Left ventricle myocardium inferior (tissue), 1 donor: ENCODE data around the gene CD300A. TPM values are rescaled to one million over a fixed set of nuclear protein-coding genes. Genes with fewer than 3 reads are reported as not detected.

Source experiments
- DNase-seq: peaks from one replicate; pipeline ENCODE4 v3.0.0-alpha.2; 2020
- H3K27ac ChIP-seq: fragments of 200-600 bp; replicated peaks from 2 replicates; pipeline ENCODE4 v1.8.0; 2021
- H3K27me3 ChIP-seq: fragments of 200-600 bp; 2 replicates; pipeline ENCODE4 v1.8.0; 2021; ENCODE audit warnings: low read depth
- H3K36me3 ChIP-seq: fragments of 200-600 bp; 2 replicates; pipeline ENCODE4 v1.8.0; 2021
- H3K4me1 ChIP-seq: fragments of 200-600 bp; 2 replicates; pipeline ENCODE4 v1.8.0; 2021
- H3K4me3 ChIP-seq: fragments of 200-600 bp; 2 replicates; pipeline ENCODE4 v1.8.0; 2021; ENCODE audit warnings: mild to moderate bottlenecking, moderate library complexity
- H3K9me3 ChIP-seq: fragments of 200-600 bp; replicated peaks from 2 replicates; pipeline ENCODE4 v1.8.0; 2021
- CTCF ChIP-seq: fragments of 200-600 bp; IDR thresholded peaks from 2 replicates; pipeline ENCODE4 v1.8.0; 2021; ENCODE audit warnings: antibody characterized with exemption, mild to moderate bottlenecking, borderline replicate concordance
- intact Hi-C: fragments of 100-400 bp; cut with micrococcal nuclease; formaldehyde crosslinking; loops from one replicate; pipeline ENCODE4 v1.11.0; 2022
- total RNA-seq: library from RNA; stranded (reverse); fragmentation: NEBNext Ultra II Directional; extraction: Animal tissue kit (Norgen Biotek cat#: 25700); gene quantifications from one replicate; pipeline ENCODE4 v1.2.1, GENCODE V29; 2021
- donor health status: DM: no; HTN: yes; CAD: no; lungs with severe emphysema.

The CD300A gene
- total RNA-seq, 1 donor from 2014 or later, result 1.2 TPM

- peaks cover 90% of the 10 kb centered on the region for H3K27me3 ChIP-seq
- no peak overlapping the region for H3K4me3 ChIP-seq
- no peak overlapping the region for H3K27ac ChIP-seq
- intact Hi-C loops, result no loop called here
- no peaks in the 10 kb centered on the region for H3K4me1 ChIP-seq
- H3K36me3 ChIP-seq, result no peaks in the 10 kb centered on the region
- peaks cover 14% of the 10 kb centered on the region for H3K9me3 ChIP-seq
- TF ChIP-seq CTCF, result no peak
- no peak for DNase-seq
These were observed 12.1 kb downstream of the CD300A start for GRCh38 chr17:74478420-74479100.

- no peak for TF ChIP-seq CTCF
- Histone ChIP-seq H3K4me3 (no peak overlapping the region), H3K9me3 (peaks cover 13% of the 10 kb centered on the region), H3K27ac (no peak overlapping the region), H3K36me3 (no peaks in the 10 kb centered on the region), H3K27me3 (peaks cover 92% of the 10 kb centered on the region), H3K4me1 (no peaks in the 10 kb centered on the region)
- DNase-seq, result no peak
- intact Hi-C loops, result no loop called here
These were observed 13.9 kb downstream of the CD300A start for GRCh38 chr17:74480290-74480689.

- TF ChIP-seq CTCF, result no peak
- Histone ChIP-seq H3K4me3 (no peak overlapping the region), H3K27me3 (peaks cover 94% of the 10 kb centered on the region), H3K36me3 (no peaks in the 10 kb centered on the region), H3K9me3 (no peaks in the 10 kb centered on the region), H3K27ac (no peak overlapping the region), H3K4me1 (no peaks in the 10 kb centered on the region)
- DNase-seq, result no peak
- intact Hi-C loops, result no loop called here
These were observed 15.2 kb downstream of the CD300A start for GRCh38 chr17:74481621-74482020.

- intact Hi-C loops, result no loop called here
- Histone ChIP-seq H3K27me3 (peaks cover 79% of the 10 kb centered on the region), H3K27ac (no peak overlapping the region), H3K9me3 (no peaks in the 10 kb centered on the region), H3K4me1 (no peaks in the 10 kb centered on the region), H3K4me3 (no peak overlapping the region), H3K36me3 (no peaks in the 10 kb centered on the region)
- DNase-seq, result no peak
- no peak for TF ChIP-seq CTCF
These were observed 17.6 kb downstream of the CD300A start for GRCh38 chr17:74484066-74484465.

GRCh38 chr17:74485022-74485743 lies 18.7 kb downstream of the CD300A start:
- peaks cover 69% of the 10 kb centered on the region for H3K27me3 ChIP-seq
- no peaks in the 10 kb centered on the region for H3K4me1 ChIP-seq
- H3K9me3 ChIP-seq, result no peaks in the 10 kb centered on the region
- no peak overlapping the region for H3K27ac ChIP-seq
- H3K36me3 ChIP-seq, result no peaks in the 10 kb centered on the region
- intact Hi-C loops, result no loop called here
- no peak for DNase-seq
- TF ChIP-seq CTCF, result no peak
- no peak overlapping the region for H3K4me3 ChIP-seq
